K562 (cell line): ENCODE results near the gene FJX1. TPM values are rescaled to one million over a fixed set of nuclear protein-coding genes. Genes with fewer than 3 reads are reported as not detected.
A peak's percentile ranks its signal among the peaks of the same experiment; 100 is the strongest.

Experiments
- BRD4 ChIP-seq: fragments of 200-600 bp; sonication (generic); IDR thresholded peaks from 2 replicates; pipeline ENCODE4 v1.6.1; 2017; ENCODE audit warnings: inconsistent platforms
- DNMT1 ChIP-seq: fragments of 450-650 bp; IDR thresholded peaks from 2 replicates; pipeline ENCODE4 v1.6.1; 2016; ENCODE audit warnings: antibody characterized with exemption, mild to moderate bottlenecking
- HMG20A ChIP-seq: fragments of 450-650 bp; formaldehyde crosslinking; conservative IDR thresholded peaks from 2 replicates; pipeline ENCODE4 v1.4.0; 2020; ENCODE audit warnings: mild to moderate bottlenecking, mixed read lengths
- MEF2D ChIP-seq: conservative IDR thresholded peaks from 2 replicates; pipeline ENCODE4 v1.6.1; 2016; ENCODE audit warnings: low read depth, missing genetic modification characterization, missing compliant biosample characterization
- MTA1 ChIP-seq: fragments of 450-650 bp; IDR thresholded peaks from 2 replicates; pipeline ENCODE4 v1.6.1; 2017; ENCODE audit warnings: borderline replicate concordance
- NEUROD1 ChIP-seq: fragments of 150-350 bp; IDR thresholded peaks from 2 replicates; pipeline ENCODE4 v1.6.1; 2014; ENCODE audit warnings: borderline replicate concordance, low read length, low read depth; ENCODE audit not compliant: partially characterized antibody
- POLR2AphosphoS2 ChIP-seq: IDR thresholded peaks from 2 replicates; pipeline ENCODE4 v1.6.1; 2012; ENCODE audit warnings: low read length, improper control_type of control experiment
- POLR2G ChIP-seq: fragments of 200-400 bp; formaldehyde crosslinking; IDR thresholded peaks from 2 replicates; pipeline ENCODE4 v1.6.1; 2017; ENCODE audit warnings: low read depth, mild to moderate bottlenecking, antibody characterized with exemption, low read length, moderate library complexity
- RCOR1 ChIP-seq, 2 experiments: IDR thresholded peaks; 2 replicates each; pipeline ENCODE4 v1.6.1; 2012; ENCODE audit warnings: low read depth in 2 of 2, low read length in 2 of 2, borderline replicate concordance in 1 of 2, improper control_type of control experiment in 1 of 2
- SAFB2 ChIP-seq: fragments of 200-400 bp; formaldehyde crosslinking; IDR thresholded peaks from 2 replicates; pipeline ENCODE4 v1.6.1; 2018; ENCODE audit warnings: borderline replicate concordance, low read length, low read depth, moderate library complexity; ENCODE audit not compliant: severe bottlenecking
- SREBF2 ChIP-seq: sonication (generic); formaldehyde crosslinking; IDR thresholded peaks from 2 replicates; pipeline ENCODE4 v1.4.0; 2020; ENCODE audit warnings: mild to moderate bottlenecking, missing genetic modification reagents
- ZBED1 ChIP-seq: IDR thresholded peaks from 2 replicates; pipeline ENCODE4 v1.6.1; 2014
- ZBTB1 ChIP-seq: sonication (generic); formaldehyde crosslinking; IDR thresholded peaks from 2 replicates; pipeline ENCODE4 v1.8.1; 2023; ENCODE audit warnings: missing genetic modification reagents, low read depth, mild to moderate bottlenecking, borderline replicate concordance
- ZBTB8A ChIP-seq: fragments of 450-650 bp; IDR thresholded peaks from 2 replicates; pipeline ENCODE4 v1.6.1; 2018; ENCODE audit warnings: mild to moderate bottlenecking, moderate library complexity; ENCODE audit not compliant: partially characterized antibody
- ZNF24 ChIP-seq: fragments of 450-650 bp; IDR thresholded peaks from 2 replicates; pipeline ENCODE4 v1.6.1; 2016
- polyA plus RNA-seq, 8 experiments: library from polyadenylated mRNA; depleted of rRNA in 4 of 8; stranded (reverse) in 5 of 8; unstranded in 3 of 8; fragments of >200 nt; fragmentation: Nextera tagmentation in 2 of 8; fragmentation: Illumina TruSeq in 1 of 8; extraction: Ambion mirVana in 2 of 8; extraction: Trizol in 1 of 8; gene quantifications; 2 replicates each; pipeline versions ENCODE4 v1.2.1 to v1.2.3, GENCODE V29; 2011 to 2014; ENCODE audit warnings: inconsistent platforms in 1 of 8, missing spikeins in 1 of 8
- total RNA-seq, 7 experiments: library from RNA; depleted of rRNA in 6 of 7; stranded (reverse); fragments of >200 nt in 6 of 7; fragmentation: Illumina TruSeq in 2 of 7; extraction: Trizol in 2 of 7; gene quantifications; 2 replicates each; pipeline versions ENCODE4 v1.2.1 to v1.2.3, GENCODE V29; 2011 to 2021; ENCODE audit warnings: low replicate concordance in 1 of 7
- TF ChIP-seq, protein P1 (sequence below): fragments of 250-450 bp; sonication (Bioruptor Pico); IDR thresholded peaks from 2 replicates; pipeline ENCODE4 v1.4.0; 2020; ENCODE audit warnings: mild to moderate bottlenecking, moderate library complexity
- TF ChIP-seq, protein P2 (sequence below): fragments of 450-650 bp; formaldehyde crosslinking; IDR thresholded peaks from 2 replicates; pipeline ENCODE4 v1.4.0; 2022; ENCODE audit warnings: mild to moderate bottlenecking, moderate library complexity
- TF ChIP-seq, protein P3 (sequence below): sonication (generic); formaldehyde crosslinking; IDR thresholded peaks from 2 replicates; pipeline ENCODE4 v1.8.0; 2022; ENCODE audit warnings: mild to moderate bottlenecking, low read depth, missing genetic modification reagents
- TF ChIP-seq, protein P4 (sequence below): fragments of 450-650 bp; IDR thresholded peaks from 2 replicates; pipeline ENCODE4 v1.6.1; 2018; ENCODE audit warnings: mild to moderate bottlenecking, low read depth; ENCODE audit not compliant: partially characterized antibody
- TF ChIP-seq, protein P5 (sequence below): fragments of 250-450 bp; sonication (Bioruptor Pico); IDR thresholded peaks from 2 replicates; pipeline ENCODE4 v1.8.0; 2021; ENCODE audit warnings: moderate library complexity, mild to moderate bottlenecking, inconsistent platforms

FJX1 gene
- total and polyA plus RNA-seq, 9 of the 15 experiments (the other 6 are each of a cell fraction or from before 2014, with no cell fraction given): 0.10 to 2.7 (median 0.72) TPM

DNA sequence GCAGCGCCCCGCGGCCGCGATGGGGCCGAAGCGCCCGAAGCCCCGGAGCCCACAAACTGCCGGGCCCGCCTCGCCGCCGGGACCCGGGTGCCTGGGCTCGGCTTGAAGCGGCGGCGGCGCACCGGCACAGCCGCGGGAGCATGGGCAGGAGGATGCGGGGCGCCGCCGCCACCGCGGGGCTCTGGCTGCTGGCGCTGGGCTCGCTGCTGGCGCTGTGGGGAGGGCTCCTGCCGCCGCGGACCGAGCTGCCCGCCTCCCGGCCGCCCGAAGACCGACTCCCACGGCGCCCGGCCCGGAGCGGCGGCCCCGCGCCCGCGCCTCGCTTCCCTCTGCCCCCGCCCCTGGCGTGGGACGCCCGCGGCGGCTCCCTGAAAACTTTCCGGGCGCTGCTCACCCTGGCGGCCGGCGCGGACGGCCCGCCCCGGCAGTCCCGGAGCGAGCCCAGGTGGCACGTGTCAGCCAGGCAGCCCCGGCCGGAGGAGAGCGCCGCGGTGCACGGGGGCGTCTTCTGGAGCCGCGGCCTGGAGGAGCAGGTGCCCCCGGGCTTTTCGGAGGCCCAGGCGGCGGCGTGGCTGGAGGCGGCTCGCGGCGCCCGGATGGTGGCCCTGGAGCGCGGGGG lies 346 bp downstream of the FJX1 start (continued):
- no peak for TF ChIP-seq RCOR1 (IDR thresholded peaks at IDR 0.05; ENCODE audit: borderline replicate concordance in 1 of 2, low read depth in 2 of 2, low read length in 2 of 2)
- TF ChIP-seq, protein P1, sequence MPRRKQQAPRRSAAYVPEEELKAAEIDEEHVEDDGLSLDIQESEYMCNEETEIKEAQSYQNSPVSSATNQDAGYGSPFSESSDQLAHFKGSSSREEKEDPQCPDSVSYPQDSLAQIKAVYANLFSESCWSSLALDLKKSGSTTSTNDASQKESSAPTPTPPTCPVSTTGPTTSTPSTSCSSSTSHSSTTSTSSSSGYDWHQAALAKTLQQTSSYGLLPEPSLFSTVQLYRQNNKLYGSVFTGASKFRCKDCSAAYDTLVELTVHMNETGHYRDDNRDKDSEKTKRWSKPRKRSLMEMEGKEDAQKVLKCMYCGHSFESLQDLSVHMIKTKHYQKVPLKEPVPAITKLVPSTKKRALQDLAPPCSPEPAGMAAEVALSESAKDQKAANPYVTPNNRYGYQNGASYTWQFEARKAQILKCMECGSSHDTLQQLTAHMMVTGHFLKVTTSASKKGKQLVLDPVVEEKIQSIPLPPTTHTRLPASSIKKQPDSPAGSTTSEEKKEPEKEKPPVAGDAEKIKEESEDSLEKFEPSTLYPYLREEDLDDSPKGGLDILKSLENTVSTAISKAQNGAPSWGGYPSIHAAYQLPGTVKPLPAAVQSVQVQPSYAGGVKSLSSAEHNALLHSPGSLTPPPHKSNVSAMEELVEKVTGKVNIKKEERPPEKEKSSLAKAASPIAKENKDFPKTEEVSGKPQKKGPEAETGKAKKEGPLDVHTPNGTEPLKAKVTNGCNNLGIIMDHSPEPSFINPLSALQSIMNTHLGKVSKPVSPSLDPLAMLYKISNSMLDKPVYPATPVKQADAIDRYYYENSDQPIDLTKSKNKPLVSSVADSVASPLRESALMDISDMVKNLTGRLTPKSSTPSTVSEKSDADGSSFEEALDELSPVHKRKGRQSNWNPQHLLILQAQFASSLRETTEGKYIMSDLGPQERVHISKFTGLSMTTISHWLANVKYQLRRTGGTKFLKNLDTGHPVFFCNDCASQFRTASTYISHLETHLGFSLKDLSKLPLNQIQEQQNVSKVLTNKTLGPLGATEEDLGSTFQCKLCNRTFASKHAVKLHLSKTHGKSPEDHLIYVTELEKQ (CRISPR knock-in tag): no peak
- 0 out of 2 replicates have a peak, but pooled peaks have one; percentile 39 for TF ChIP-seq POLR2G
- TF ChIP-seq, protein P2, sequence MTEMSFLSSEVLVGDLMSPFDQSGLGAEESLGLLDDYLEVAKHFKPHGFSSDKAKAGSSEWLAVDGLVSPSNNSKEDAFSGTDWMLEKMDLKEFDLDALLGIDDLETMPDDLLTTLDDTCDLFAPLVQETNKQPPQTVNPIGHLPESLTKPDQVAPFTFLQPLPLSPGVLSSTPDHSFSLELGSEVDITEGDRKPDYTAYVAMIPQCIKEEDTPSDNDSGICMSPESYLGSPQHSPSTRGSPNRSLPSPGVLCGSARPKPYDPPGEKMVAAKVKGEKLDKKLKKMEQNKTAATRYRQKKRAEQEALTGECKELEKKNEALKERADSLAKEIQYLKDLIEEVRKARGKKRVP (CRISPR knock-in tag): no peak
- TF ChIP-seq, protein P3, sequence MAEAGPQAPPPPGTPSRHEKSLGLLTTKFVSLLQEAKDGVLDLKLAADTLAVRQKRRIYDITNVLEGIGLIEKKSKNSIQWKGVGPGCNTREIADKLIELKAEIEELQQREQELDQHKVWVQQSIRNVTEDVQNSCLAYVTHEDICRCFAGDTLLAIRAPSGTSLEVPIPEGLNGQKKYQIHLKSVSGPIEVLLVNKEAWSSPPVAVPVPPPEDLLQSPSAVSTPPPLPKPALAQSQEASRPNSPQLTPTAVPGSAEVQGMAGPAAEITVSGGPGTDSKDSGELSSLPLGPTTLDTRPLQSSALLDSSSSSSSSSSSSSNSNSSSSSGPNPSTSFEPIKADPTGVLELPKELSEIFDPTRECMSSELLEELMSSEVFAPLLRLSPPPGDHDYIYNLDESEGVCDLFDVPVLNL (CRISPR knock-in tag): no peak
- no peak for TF ChIP-seq DNMT1
- TF ChIP-seq, protein P4, sequence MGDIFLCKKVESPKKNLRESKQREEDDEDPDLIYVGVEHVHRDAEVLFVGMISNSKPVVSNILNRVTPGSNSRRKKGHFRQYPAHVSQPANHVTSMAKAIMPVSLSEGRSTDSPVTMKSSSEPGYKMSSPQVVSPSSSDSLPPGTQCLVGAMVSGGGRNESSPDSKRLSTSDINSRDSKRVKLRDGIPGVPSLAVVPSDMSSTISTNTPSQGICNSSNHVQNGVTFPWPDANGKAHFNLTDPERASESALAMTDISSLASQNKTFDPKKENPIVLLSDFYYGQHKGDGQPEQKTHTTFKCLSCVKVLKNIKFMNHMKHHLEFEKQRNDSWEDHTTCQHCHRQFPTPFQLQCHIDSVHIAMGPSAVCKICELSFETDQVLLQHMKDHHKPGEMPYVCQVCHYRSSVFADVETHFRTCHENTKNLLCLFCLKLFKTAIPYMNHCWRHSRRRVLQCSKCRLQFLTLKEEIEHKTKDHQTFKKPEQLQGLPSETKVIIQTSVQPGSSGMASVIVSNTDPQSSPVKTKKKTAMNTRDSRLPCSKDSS: no peak
- no peak for TF ChIP-seq POLR2AphosphoS2
- TF ChIP-seq ZNF24: no peak
- TF ChIP-seq SAFB2: no peak
- no peak for TF ChIP-seq HMG20A (CRISPR knock-in tag)
- TF ChIP-seq ZBTB8A: no peak
- no peak for TF ChIP-seq SREBF2 (CRISPR knock-in tag)
- TF ChIP-seq, protein P5, sequence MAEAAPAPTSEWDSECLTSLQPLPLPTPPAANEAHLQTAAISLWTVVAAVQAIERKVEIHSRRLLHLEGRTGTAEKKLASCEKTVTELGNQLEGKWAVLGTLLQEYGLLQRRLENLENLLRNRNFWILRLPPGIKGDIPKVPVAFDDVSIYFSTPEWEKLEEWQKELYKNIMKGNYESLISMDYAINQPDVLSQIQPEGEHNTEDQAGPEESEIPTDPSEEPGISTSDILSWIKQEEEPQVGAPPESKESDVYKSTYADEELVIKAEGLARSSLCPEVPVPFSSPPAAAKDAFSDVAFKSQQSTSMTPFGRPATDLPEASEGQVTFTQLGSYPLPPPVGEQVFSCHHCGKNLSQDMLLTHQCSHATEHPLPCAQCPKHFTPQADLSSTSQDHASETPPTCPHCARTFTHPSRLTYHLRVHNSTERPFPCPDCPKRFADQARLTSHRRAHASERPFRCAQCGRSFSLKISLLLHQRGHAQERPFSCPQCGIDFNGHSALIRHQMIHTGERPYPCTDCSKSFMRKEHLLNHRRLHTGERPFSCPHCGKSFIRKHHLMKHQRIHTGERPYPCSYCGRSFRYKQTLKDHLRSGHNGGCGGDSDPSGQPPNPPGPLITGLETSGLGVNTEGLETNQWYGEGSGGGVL: no peak
- TF ChIP-seq MTA1: no peak
- TF ChIP-seq BRD4: no peak
- TF ChIP-seq ZBTB1 (CRISPR knock-in tag): 0 out of 2 replicates have a peak, but pooled peaks have one; percentile 15
- TF ChIP-seq ZBED1: no peak
- TF ChIP-seq NEUROD1: no peak
- no peak for TF ChIP-seq MEF2D (tag)
